Measurements from ENCODE around the gene CDH13.
A peak's percentile ranks its signal among the peaks of the same experiment; 100 is the strongest.

Gene CDH13

GRCh38 chr16:82758904-82759303, 132.1 kb downstream of the CDH13 start:
- Histone ChIP-seq H3K36me3 (no peaks in the 10 kb centered on the region), H3K27me3 (no peaks in the 10 kb centered on the region), H3K4me2 (peak overlapping the region in 3 of 11 experiments; percentile 5 to 14 (median 10); a peak in 3 of 22 replicates), H3K27ac (no peak overlapping the region), H3K9ac (no peak overlapping the region), H3K4me3 (no peak overlapping the region), H3K4me1 (peaks cover 20 to 48% (median 41%) of the 10 kb centered on the region in 10 experiments), H3K9me3 (replicated peaks in 1 of 11) (peaks cover 0 to 19% (median 11%) of the 10 kb centered on the region in 11 experiments; a peak in 13 of 22 replicates), H4K20me1 (no peaks in the 10 kb centered on the region)
- no peak for TF ChIP-seq Cebpa-rat (IDR thresholded peaks at IDR 0.05)

- H3K4me2 ChIP-seq = peak overlapping the region in 9 of 11 experiments; percentile 36 to 68 (median 59); a peak in 17 of 22 replicates
- H4K20me1 ChIP-seq = no peaks in the 10 kb centered on the region
- no peak for TF ChIP-seq Cebpa-rat (IDR thresholded peaks at IDR 0.05)
- no peak overlapping the region for H3K9ac ChIP-seq
- no peak overlapping the region for H3K4me3 ChIP-seq
- H3K27ac ChIP-seq = peak overlapping the region in 1 of 11 experiments; percentile 11; a peak in 1 of 22 replicates
- H3K27me3 ChIP-seq = peaks cover 0 to 6% (median 0%) of the 10 kb centered on the region in 11 experiments; a peak in 1 of 22 replicates
- H3K4me1 ChIP-seq = peaks cover 18 to 35% (median 28%) of the 10 kb centered on the region in 10 experiments
- H3K9me3 ChIP-seq (replicated peaks in 1 of 11) = peaks cover 0 to 19% (median 11%) of the 10 kb centered on the region in 11 experiments; a peak in 13 of 22 replicates
- H3K36me3 ChIP-seq = no peaks in the 10 kb centered on the region
These were observed 134.5 kb downstream of the CDH13 start for GRCh38 chr16:82761236-82761635.

GRCh38 chr16:82761858-82762257, 135.1 kb downstream of the CDH13 start:
- Histone ChIP-seq H4K20me1 (no peaks in the 10 kb centered on the region), H3K36me3 (no peaks in the 10 kb centered on the region), H3K9ac (peak overlapping the region in 2 of 11 experiments; percentile 11 to 32; a peak in 2 of 22 replicates), H3K27ac (no peak overlapping the region; a peak in 1 of 22 replicates), H3K27me3 (peaks cover 0 to 6% (median 0%) of the 10 kb centered on the region in 11 experiments; a peak in 1 of 22 replicates), H3K4me2 (peak overlapping the region; percentile 36 to 68 (median 58); a peak in 21 of 22 replicates), H3K4me3 (no peak overlapping the region), H3K9me3 (replicated peaks in 1 of 11) (peaks cover 0 to 19% (median 11%) of the 10 kb centered on the region in 11 experiments; a peak in 13 of 22 replicates), H3K4me1 (peaks cover 12 to 32% (median 23%) of the 10 kb centered on the region in 10 experiments)
- no peak for TF ChIP-seq Cebpa-rat (IDR thresholded peaks at IDR 0.05)

- Histone ChIP-seq H3K4me3 (no peak overlapping the region), H3K27ac (no peak overlapping the region), H3K36me3 (no peaks in the 10 kb centered on the region), H3K9ac (no peak overlapping the region), H3K9me3 (replicated peaks in 1 of 11) (peaks cover 0 to 8% (median 3%) of the 10 kb centered on the region in 11 experiments; a peak in 9 of 22 replicates), H4K20me1 (no peaks in the 10 kb centered on the region), H3K4me1 (peaks cover 12 to 32% (median 23%) of the 10 kb centered on the region in 10 experiments), H3K27me3 (peaks cover 0 to 6% (median 0%) of the 10 kb centered on the region in 11 experiments; a peak in 1 of 22 replicates), H3K4me2 (no peak overlapping the region)
- no peak for TF ChIP-seq Cebpa-rat (IDR thresholded peaks at IDR 0.05)
These were observed 136.6 kb downstream of the CDH13 start for GRCh38 chr16:82763371-82763770.

- no peak overlapping the region for H3K27ac ChIP-seq
- H3K4me1 ChIP-seq = peaks cover 2 to 9% (median 6%) of the 10 kb centered on the region in 10 experiments; a peak in 18 of 20 replicates
- H3K4me2 ChIP-seq = no peak overlapping the region
- no peaks in the 10 kb centered on the region for H4K20me1 ChIP-seq
- H3K9ac ChIP-seq = no peak overlapping the region
- peaks cover 0 to 16% (median 0%) of the 10 kb centered on the region in 11 experiments; a peak in 2 of 22 replicates for H3K27me3 ChIP-seq
- H3K4me3 ChIP-seq = no peak overlapping the region
- no peak for TF ChIP-seq Cebpa-rat (IDR thresholded peaks at IDR 0.05)
- no peaks in the 10 kb centered on the region for H3K9me3 ChIP-seq (replicated peaks in 1 of 11)
- no peaks in the 10 kb centered on the region for H3K36me3 ChIP-seq
These were observed 140.4 kb downstream of the CDH13 start for GRCh38 chr16:82767198-82767597.

- Histone ChIP-seq H3K4me1 (peaks cover 4 to 8% (median 7%) of the 10 kb centered on the region in 10 experiments), H3K4me2 (no peak overlapping the region), H3K36me3 (no peaks in the 10 kb centered on the region), H3K27ac (no peak overlapping the region), H3K9ac (no peak overlapping the region), H4K20me1 (no peaks in the 10 kb centered on the region), H3K27me3 (peaks cover 0 to 16% (median 0%) of the 10 kb centered on the region in 11 experiments; a peak in 2 of 22 replicates), H3K9me3 (replicated peaks in 1 of 11) (no peaks in the 10 kb centered on the region), H3K4me3 (no peak overlapping the region)
- TF ChIP-seq Cebpa-rat (IDR thresholded peaks at IDR 0.05) = no peak
These were observed 141.0 kb downstream of the CDH13 start for GRCh38 chr16:82767808-82768207.

GRCh38 chr16:82769845-82770244, 143.1 kb downstream of the CDH13 start:
- Histone ChIP-seq H4K20me1 (0 out of 22 replicates have a peak, but pooled peaks cover 0 to 5% (median 0%) of the 10 kb centered on the region in 11 experiments), H3K27me3 (peaks cover 0 to 16% (median 0%) of the 10 kb centered on the region in 11 experiments; a peak in 2 of 22 replicates)

GRCh38 chr16:82772215-82772614, 145.4 kb downstream of the CDH13 start:
- Histone ChIP-seq H3K27me3 (peaks cover 0 to 13% (median 0%) of the 10 kb centered on the region in 11 experiments; a peak in 1 of 22 replicates), H3K27ac (no peak overlapping the region), H3K9ac (no peak overlapping the region), H3K36me3 (no peaks in the 10 kb centered on the region), H4K20me1 (peaks cover 0 to 8% (median 0%) of the 10 kb centered on the region in 11 experiments; a peak in 2 of 22 replicates), H3K4me1 (peaks cover 20 to 36% (median 30%) of the 10 kb centered on the region in 10 experiments), H3K9me3 (replicated peaks in 1 of 11) (no peaks in the 10 kb centered on the region), H3K4me3 (no peak overlapping the region), H3K4me2 (peak overlapping the region in 6 of 11 experiments; percentile 14 to 57 (median 39); a peak in 6 of 22 replicates)
- TF ChIP-seq Cebpa-rat (IDR thresholded peaks at IDR 0.05) = no peak

More at GRCh38 chr16:82769845-82770244, 143.1 kb downstream of the CDH13 start:
- Histone ChIP-seq H3K27ac (no peak overlapping the region), H3K36me3 (no peaks in the 10 kb centered on the region), H3K9me3 (replicated peaks in 1 of 11) (no peaks in the 10 kb centered on the region), H3K4me3 (no peak overlapping the region), H3K4me1 (peaks cover 10 to 14% (median 13%) of the 10 kb centered on the region in 10 experiments), H3K9ac (no peak overlapping the region), H3K4me2 (no peak overlapping the region)
- TF ChIP-seq Cebpa-rat (IDR thresholded peaks at IDR 0.05) = no peak

GRCh38 chr16:82773018-82773417, 146.2 kb downstream of the CDH13 start:
- no peak overlapping the region for H3K9ac ChIP-seq
- no peak for TF ChIP-seq Cebpa-rat (IDR thresholded peaks at IDR 0.05)
- peak overlapping the region; percentile 14 to 59 (median 47); a peak in 21 of 22 replicates for H3K4me2 ChIP-seq
- peaks cover 20 to 44% (median 31%) of the 10 kb centered on the region in 10 experiments for H3K4me1 ChIP-seq
- no peak overlapping the region for H3K4me3 ChIP-seq
- no peaks in the 10 kb centered on the region for H3K9me3 ChIP-seq (replicated peaks in 1 of 11)
- no peak overlapping the region for H3K27ac ChIP-seq
- H3K36me3 ChIP-seq = no peaks in the 10 kb centered on the region
- H3K27me3 ChIP-seq = peaks cover 0 to 13% (median 0%) of the 10 kb centered on the region in 11 experiments; a peak in 1 of 22 replicates
- peaks cover 0 to 8% (median 0%) of the 10 kb centered on the region in 11 experiments; a peak in 2 of 22 replicates for H4K20me1 ChIP-seq

Data from BLaER1 treated with 17β-estradiol and CSF1 and Interleukin-3, amounts not matched to agents 10 nM and 100 nM (cell line).